Chondrocyte (in vitro differentiated cells): ENCODE results near the gene GRPEL2. TPM values are rescaled to one million over a fixed set of nuclear protein-coding genes. Genes with fewer than 3 reads are reported as not detected.

Experiments used
- DNase-seq: peaks from one replicate; pipeline ENCODE4 v3.0.0; 2021; ENCODE audit warnings: mixed read lengths, low spot score
- H3K27ac Mint-ChIP-seq: one replicate; pipeline ENCODE4 v1.8.0; 2021; ENCODE audit warnings: mild to moderate bottlenecking, moderate library complexity, mixed read lengths; ENCODE audit not compliant: unreplicated experiment
- H3K27me3 Mint-ChIP-seq: 2 replicates; pipeline ENCODE4 v1.8.0; 2021; ENCODE audit warnings: low read depth, mixed read lengths
- H3K36me3 Mint-ChIP-seq: 2 replicates; pipeline ENCODE4 v1.8.0; 2021; ENCODE audit warnings: low read depth, mixed read lengths
- H3K4me1 Mint-ChIP-seq: 2 replicates; pipeline ENCODE4 v1.8.0; 2021; ENCODE audit warnings: low read depth, mild to moderate bottlenecking, mixed read lengths
- H3K4me3 Mint-ChIP-seq: one replicate; pipeline ENCODE4 v1.8.0; 2021; ENCODE audit warnings: mild to moderate bottlenecking, moderate library complexity, mixed read lengths; ENCODE audit not compliant: unreplicated experiment
- H3K9me3 Mint-ChIP-seq: 2 replicates; pipeline ENCODE4 v1.8.0; 2021; ENCODE audit warnings: low read depth, mixed read lengths
- CTCF ChIP-seq: fragments of 200-600 bp; sonication (generic); IDR thresholded peaks from 2 replicates; pipeline ENCODE4 v1.5.0; 2021; ENCODE audit warnings: antibody characterized with exemption, mild to moderate bottlenecking, moderate library complexity
- total RNA-seq: library from RNA; stranded (reverse); gene quantifications from 3 replicates; pipeline ENCODE4 v1.2.1, GENCODE V29; 2021

GRPEL2 gene
- total RNA-seq, 1 donor from 2014 or later = 27.3 TPM

DNA sequence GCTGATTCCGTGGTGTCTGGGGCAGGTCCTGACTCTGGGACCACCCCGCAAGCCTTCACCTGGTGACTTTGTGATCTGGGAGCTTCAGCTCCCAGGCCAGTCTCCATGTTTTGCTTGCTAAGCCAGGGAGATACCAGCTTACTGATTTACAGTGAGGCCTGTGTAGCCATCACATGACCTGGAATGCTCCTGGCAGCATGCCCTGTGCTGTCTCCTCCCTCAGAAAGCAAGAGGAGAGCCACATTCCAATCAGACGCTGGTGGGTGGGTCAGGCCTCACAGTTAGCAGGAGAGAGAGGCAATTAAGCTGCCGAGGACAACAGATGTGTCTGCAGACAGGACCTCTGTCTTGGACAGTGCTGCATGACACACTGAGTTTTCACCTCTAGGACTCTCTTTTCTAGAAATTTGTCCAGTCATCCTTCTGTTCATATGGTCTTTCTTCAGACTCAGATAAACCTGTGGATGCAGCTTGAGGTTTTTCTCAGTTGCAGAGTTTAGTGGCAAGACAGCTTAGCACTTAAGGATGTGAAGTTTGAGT, 24.4 kb upstream of the GRPEL2 start:
- peak overlapping the region; percentile 97 for H3K27ac Mint-ChIP-seq
- no peaks in the 10 kb centered on the region for H3K27me3 Mint-ChIP-seq
- no peak overlapping the region for H3K4me3 Mint-ChIP-seq
- H3K9me3 Mint-ChIP-seq = no peaks in the 10 kb centered on the region
- DNase-seq = no peak
- peaks cover under 1% of the 10 kb centered on the region for H3K36me3 Mint-ChIP-seq
- H3K4me1 Mint-ChIP-seq = peaks cover 40% of the 10 kb centered on the region
- TF ChIP-seq CTCF = no peak

DNA sequence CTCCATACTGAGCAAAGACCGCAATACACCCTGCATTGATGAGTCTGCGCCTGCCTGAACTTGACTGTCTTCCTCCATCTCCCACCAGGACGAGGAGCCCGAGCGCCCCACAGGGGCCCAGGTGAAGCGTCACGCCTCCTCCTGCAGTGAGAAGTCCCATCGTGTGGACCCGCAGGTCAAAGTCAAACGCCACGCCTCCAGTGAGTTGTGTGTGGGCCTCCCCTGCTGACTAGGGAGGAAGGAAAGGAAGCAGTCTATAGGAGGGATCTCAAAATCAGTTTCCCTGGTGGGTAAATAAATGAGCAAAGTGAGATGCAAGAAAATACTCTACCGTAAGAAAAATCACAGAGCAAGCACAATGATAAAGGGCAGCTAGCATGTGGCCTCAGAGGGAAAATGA, 22.8 kb upstream of the GRPEL2 start:
- Mint-ChIP-seq H3K27me3 (no peaks in the 10 kb centered on the region), H3K4me3 (no peak overlapping the region), H3K27ac (peak overlapping the region; percentile 41), H3K36me3 (peaks cover 1% of the 10 kb centered on the region), H3K4me1 (peaks cover 36% of the 10 kb centered on the region), H3K9me3 (no peaks in the 10 kb centered on the region)
- DNase-seq = no peak
- TF ChIP-seq CTCF = no peak

DNA sequence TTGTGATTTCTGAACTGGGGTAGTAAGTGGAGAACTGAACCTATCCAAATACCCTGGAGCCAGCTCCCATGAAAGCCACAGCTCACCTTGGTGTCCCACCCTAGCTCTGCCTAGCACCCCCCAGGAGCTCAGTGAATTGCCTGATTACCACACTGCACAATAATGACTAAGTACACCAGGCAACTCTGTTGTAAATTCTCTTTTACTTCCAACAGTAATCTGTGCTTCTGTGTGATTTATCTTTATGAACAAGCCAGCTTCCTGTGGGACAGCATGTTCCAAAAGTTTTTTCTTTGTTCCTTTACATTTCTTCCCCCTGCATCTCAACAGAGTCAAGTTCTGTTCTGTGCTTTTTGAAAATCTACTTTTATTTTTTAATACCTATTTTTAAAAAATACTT, 22.1 kb upstream of the GRPEL2 start:
- Mint-ChIP-seq H3K4me3 (no peak overlapping the region), H3K27ac (peak overlapping the region; percentile 49), H3K36me3 (peaks cover 1% of the 10 kb centered on the region), H3K4me1 (peaks cover 36% of the 10 kb centered on the region), H3K9me3 (no peaks in the 10 kb centered on the region), H3K27me3 (no peaks in the 10 kb centered on the region)
- TF ChIP-seq CTCF = no peak
- DNase-seq = no peak

DNA sequence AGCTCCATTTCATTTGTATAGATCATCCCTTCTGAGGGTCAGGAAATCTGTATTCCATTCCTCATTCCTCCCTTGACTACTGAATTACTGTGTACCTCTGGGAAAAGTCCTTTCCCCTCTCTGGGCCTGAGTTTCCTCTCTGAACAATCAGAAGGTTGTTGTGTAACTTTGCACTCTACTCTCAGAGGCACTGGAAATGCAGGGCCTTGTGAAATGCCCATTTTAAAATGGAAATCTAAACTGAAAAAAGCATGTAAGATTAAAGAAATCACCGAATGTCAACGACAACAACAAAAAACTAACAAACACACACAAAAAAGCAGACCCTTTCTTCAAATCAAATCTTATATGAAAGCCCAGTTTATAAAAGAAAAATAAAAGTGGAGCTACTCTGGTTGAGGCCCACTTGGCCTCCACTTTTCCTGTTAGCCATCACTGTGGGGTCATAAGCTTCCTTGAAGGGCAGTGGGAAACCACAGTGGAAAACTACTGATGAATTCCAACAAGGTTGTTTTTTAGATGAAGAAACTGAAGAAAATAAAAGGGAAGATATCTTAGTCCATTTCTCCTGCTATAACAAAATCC, 21.6 kb upstream of the GRPEL2 start:
- Mint-ChIP-seq H3K27me3 (no peaks in the 10 kb centered on the region), H3K4me1 (peaks cover 36% of the 10 kb centered on the region), H3K9me3 (no peaks in the 10 kb centered on the region), H3K27ac (peak overlapping the region; percentile 49), H3K4me3 (no peak overlapping the region), H3K36me3 (peaks cover 1% of the 10 kb centered on the region)
- no peak for DNase-seq
- TF ChIP-seq CTCF = no peak

DNA sequence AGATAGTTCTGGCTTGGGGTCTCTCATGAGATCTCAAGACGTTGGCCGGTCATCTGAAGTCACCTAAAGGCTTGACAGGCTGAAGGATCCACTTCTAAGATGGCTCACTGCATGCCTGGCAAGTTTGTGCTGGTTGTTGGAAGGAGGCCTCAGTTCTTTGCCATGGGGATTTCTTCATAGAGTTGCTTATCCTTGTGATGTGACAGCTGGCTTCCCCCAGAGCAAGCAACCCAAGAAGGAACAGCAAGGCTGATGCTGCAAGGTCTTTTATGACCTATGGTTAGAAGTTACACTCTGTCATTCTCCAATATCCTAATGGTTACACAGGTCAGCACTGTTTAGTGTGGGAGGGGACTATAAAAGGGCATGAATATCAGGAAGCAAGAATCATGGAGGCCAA, 20.7 kb upstream of the GRPEL2 start:
- Mint-ChIP-seq H3K36me3 (peaks cover 1% of the 10 kb centered on the region), H3K27me3 (no peaks in the 10 kb centered on the region), H3K9me3 (no peaks in the 10 kb centered on the region), H3K27ac (no peak overlapping the region), H3K4me3 (no peak overlapping the region), H3K4me1 (peaks cover 36% of the 10 kb centered on the region)
- no peak for TF ChIP-seq CTCF
- no peak for DNase-seq
